Muscle layer of colon (tissue), 2 donors: ENCODE results near the gene NADK2.

Experiments used
- H3K27ac ChIP-seq: one replicate; pipeline ENCODE4 v1.7.0; 2013; ENCODE audit warnings: low read depth, mild to moderate bottlenecking, low read length, moderate library complexity
- H3K27me3 ChIP-seq, 2 donors: one replicate each; pipeline ENCODE4 v1.7.0; 2013; ENCODE audit warnings: low read length in 2 of 2, mild to moderate bottlenecking in 2 of 2; ENCODE audit not compliant: insufficient read depth in 2 of 2, control insufficient read depth in 1 of 2
- H3K36me3 ChIP-seq: one replicate; pipeline ENCODE4 v1.7.0; 2013; ENCODE audit warnings: mild to moderate bottlenecking, low read length; ENCODE audit not compliant: insufficient read depth
- H3K4me1 ChIP-seq: one replicate; pipeline ENCODE4 v1.7.0; 2013; ENCODE audit warnings: mild to moderate bottlenecking, low read length; ENCODE audit not compliant: insufficient read depth
- H3K4me3 ChIP-seq, 2 donors: one replicate each; pipeline ENCODE4 v1.7.0; 2013; ENCODE audit warnings: low read length in 2 of 2, low read depth in 1 of 2, mild to moderate bottlenecking in 1 of 2, moderate library complexity in 1 of 2
- H3K9ac ChIP-seq: one replicate; pipeline ENCODE4 v1.7.0; 2013; ENCODE audit warnings: low read length
- H3K9me3 ChIP-seq: one replicate; pipeline ENCODE4 v1.7.0; 2013; ENCODE audit warnings: mild to moderate bottlenecking, low read length
- donor health status: abdominal sarcoma.
- donor health status: Adenocarcinoma of cecum.

Gene NADK2

GRCh38 chr5:36153726-36154125 is 88.0 kb downstream of the NADK2 start:
- H3K4me1 ChIP-seq, result peaks cover 15% of the 10 kb centered on the region
- no peak overlapping the region for H3K4me3 ChIP-seq
- H3K27me3 ChIP-seq, result no peaks in the 10 kb centered on the region
- no peaks in the 10 kb centered on the region for H3K9me3 ChIP-seq
- no peak overlapping the region for H3K9ac ChIP-seq
- no peak overlapping the region for H3K27ac ChIP-seq
- peaks cover 21% of the 10 kb centered on the region for H3K36me3 ChIP-seq

GRCh38 chr5:36153298-36153677 is 88.4 kb downstream of the NADK2 start:
- Histone ChIP-seq H3K4me1 (peaks cover 15% of the 10 kb centered on the region), H3K9me3 (no peaks in the 10 kb centered on the region), H3K4me3 (no peak overlapping the region), H3K27ac (no peak overlapping the region), H3K9ac (no peak overlapping the region), H3K36me3 (peaks cover 16% of the 10 kb centered on the region), H3K27me3 (no peaks in the 10 kb centered on the region)

- Histone ChIP-seq H3K4me1 (peaks cover 15% of the 10 kb centered on the region), H3K36me3 (peaks cover 13% of the 10 kb centered on the region), H3K4me3 (peak overlapping the region; percentile 85 to 93), H3K9me3 (no peaks in the 10 kb centered on the region), H3K27ac (peak overlapping the region; percentile 84), H3K27me3 (no peaks in the 10 kb centered on the region), H3K9ac (peak overlapping the region; percentile 42)
Observed at GRCh38 chr5:36152324-36153297, 89.1 kb downstream of the NADK2 start.

GRCh38 chr5:36151434-36152323 is 90.0 kb downstream of the NADK2 start, which contains the start of the genes LMBRD2 and SKP2:
Gene LMBRD2, minus strand, starts transcription at chr5:36151887. Its CDS starts 8,538 bp downstream, at chr5:36143349.
Gene SKP2, plus strand, starts transcription at chr5:36152111. Its CDS starts 152 bp downstream, at chr5:36152263.
- peaks cover 15% of the 10 kb centered on the region for H3K4me1 ChIP-seq
- H3K9ac ChIP-seq, result peak within 1 kb of the TSS; percentile 48
- no peaks in the 10 kb centered on the region for H3K27me3 ChIP-seq
- peaks cover 13% of the 10 kb centered on the region for H3K36me3 ChIP-seq
- peak within 1 kb of the TSS; percentile 85 to 93 for H3K4me3 ChIP-seq
- H3K9me3 ChIP-seq, result no peaks in the 10 kb centered on the region
- H3K27ac ChIP-seq, result peak within 1 kb of the TSS; percentile 84

GRCh38 chr5:36150676-36151433 is 90.9 kb downstream of the NADK2 start:
- Histone ChIP-seq H3K9ac (peak overlapping the region; percentile 48), H3K4me1 (peaks cover 15% of the 10 kb centered on the region), H3K27ac (peak overlapping the region; percentile 84), H3K27me3 (no peaks in the 10 kb centered on the region), H3K36me3 (peaks cover 13% of the 10 kb centered on the region), H3K4me3 (peak overlapping the region; percentile 85 to 93), H3K9me3 (no peaks in the 10 kb centered on the region)

GRCh38 chr5:36147681-36148080 is 94.0 kb downstream of the NADK2 start:
- no peak overlapping the region for H3K9ac ChIP-seq
- peaks cover 13% of the 10 kb centered on the region for H3K4me1 ChIP-seq
- H3K27ac ChIP-seq, result no peak overlapping the region
- H3K9me3 ChIP-seq, result no peaks in the 10 kb centered on the region
- H3K36me3 ChIP-seq, result no peaks in the 10 kb centered on the region
- no peak overlapping the region for H3K4me3 ChIP-seq
- H3K27me3 ChIP-seq, result no peaks in the 10 kb centered on the region

GRCh38 chr5:36146390-36146789 is 95.3 kb downstream of the NADK2 start:
- no peaks in the 10 kb centered on the region for H3K9me3 ChIP-seq

GRCh38 chr5:36145311-36145710 is 96.4 kb downstream of the NADK2 start:
- no peak overlapping the region for H3K9ac ChIP-seq
- H3K27ac ChIP-seq, result no peak overlapping the region
- H3K27me3 ChIP-seq, result no peaks in the 10 kb centered on the region
- peaks cover 5% of the 10 kb centered on the region for H3K4me1 ChIP-seq
- no peaks in the 10 kb centered on the region for H3K9me3 ChIP-seq
- no peak overlapping the region for H3K4me3 ChIP-seq
- peaks cover 3% of the 10 kb centered on the region for H3K36me3 ChIP-seq

More at GRCh38 chr5:36146390-36146789, 95.3 kb downstream of the NADK2 start:
- no peak overlapping the region for H3K4me3 ChIP-seq
- H3K36me3 ChIP-seq, result no peaks in the 10 kb centered on the region
- peaks cover 9% of the 10 kb centered on the region for H3K4me1 ChIP-seq
- no peak overlapping the region for H3K9ac ChIP-seq
- H3K27me3 ChIP-seq, result no peaks in the 10 kb centered on the region
- no peak overlapping the region for H3K27ac ChIP-seq
